Fibroblast of skin of scalp (primary cell): ENCODE data around the gene PYGB.
"Not testable (repeated sequence)": the region's sequence is repeated elsewhere in the genome, so short reads cannot be mapped to it uniquely, and the experiment has no call there.

Experiments used
- DNase-seq: peaks from one replicate; pipeline ENCODE4 v3.0.0-alpha.2; 2013

Gene PYGB

GRCh38 chr20:25230166-25230831, 17.6 kb upstream of the PYGB start:
- no peak for DNase-seq

DNA sequence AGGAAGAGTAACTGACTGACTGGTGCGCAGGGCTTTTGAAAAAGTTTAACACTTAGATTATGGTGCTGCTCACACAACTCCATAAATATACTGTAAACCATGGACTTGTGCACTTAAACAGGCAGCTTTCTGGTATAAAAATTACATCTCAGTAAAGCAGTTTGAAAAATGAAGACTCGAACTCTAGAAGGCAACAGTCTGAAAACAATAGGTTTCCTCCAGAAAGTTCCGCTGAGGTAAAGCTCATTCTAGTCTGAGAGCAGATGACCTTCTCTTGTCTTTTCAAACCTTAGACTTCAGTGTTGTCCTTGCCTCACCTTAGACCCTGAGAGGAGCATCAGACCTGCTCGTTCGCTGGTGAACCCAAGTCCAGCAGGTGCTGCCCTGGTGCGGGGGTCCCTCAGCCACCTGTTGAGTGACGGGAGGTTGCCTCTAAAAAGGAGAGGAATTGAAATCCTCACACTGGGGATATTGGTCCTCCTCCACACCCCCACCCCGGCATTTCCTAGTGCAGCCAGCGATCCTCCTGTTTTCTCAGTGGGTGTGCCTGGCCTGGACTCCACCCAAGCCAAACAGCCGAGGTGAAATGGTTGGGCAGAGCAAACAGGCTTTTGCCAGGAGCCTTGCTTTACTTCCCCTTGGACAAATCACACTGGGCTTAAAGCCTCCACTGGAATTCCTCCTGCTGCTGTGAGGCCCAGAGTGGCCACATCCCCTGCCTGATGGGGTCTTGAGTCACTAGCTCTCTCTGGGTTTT, 14.7 kb upstream of the PYGB start:
- DNase-seq, result peak; percentile 88

GRCh38 chr20:25234009-25234849, 13.7 kb upstream of the PYGB start:
- not testable (repeated sequence) for DNase-seq

- DNase-seq, result peak; percentile 22
These were observed 11.2 kb upstream of the PYGB start for GRCh38 chr20:25236450-25237304.

DNA sequence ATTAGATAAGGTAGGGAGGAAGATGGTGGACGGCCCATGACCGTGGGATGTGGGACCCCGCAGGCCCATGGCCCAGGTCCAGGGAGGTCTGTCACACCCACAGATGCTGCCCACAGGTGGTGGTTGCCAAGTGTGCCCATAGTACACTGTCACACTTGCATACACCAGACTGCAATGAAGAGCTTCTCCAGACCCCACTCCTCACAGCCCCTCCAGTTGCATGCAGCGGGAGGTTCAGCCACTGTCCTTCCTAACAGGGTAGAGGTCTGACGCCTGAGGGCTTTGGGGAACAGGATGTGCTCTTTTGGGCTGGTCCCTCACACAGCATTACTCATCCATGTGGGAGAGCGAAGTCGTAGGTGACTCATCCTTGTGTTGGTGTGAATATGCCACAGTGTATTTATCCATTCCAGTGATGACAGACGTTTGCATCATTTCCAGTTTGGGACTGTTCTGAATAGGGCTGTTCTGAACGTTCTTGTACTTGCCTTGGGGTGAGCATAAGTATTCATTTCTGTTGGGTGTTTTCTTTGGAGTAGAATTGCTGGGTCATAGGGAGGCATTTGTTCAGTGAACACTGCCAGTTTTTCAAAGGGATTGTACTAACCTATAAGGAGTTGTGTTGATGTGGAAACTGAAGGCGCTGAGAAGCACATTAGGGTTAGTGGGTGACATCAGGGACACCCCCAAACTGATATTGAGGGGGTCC, 10.1 kb upstream of the PYGB start:
- peak; percentile 100 for DNase-seq

DNA sequence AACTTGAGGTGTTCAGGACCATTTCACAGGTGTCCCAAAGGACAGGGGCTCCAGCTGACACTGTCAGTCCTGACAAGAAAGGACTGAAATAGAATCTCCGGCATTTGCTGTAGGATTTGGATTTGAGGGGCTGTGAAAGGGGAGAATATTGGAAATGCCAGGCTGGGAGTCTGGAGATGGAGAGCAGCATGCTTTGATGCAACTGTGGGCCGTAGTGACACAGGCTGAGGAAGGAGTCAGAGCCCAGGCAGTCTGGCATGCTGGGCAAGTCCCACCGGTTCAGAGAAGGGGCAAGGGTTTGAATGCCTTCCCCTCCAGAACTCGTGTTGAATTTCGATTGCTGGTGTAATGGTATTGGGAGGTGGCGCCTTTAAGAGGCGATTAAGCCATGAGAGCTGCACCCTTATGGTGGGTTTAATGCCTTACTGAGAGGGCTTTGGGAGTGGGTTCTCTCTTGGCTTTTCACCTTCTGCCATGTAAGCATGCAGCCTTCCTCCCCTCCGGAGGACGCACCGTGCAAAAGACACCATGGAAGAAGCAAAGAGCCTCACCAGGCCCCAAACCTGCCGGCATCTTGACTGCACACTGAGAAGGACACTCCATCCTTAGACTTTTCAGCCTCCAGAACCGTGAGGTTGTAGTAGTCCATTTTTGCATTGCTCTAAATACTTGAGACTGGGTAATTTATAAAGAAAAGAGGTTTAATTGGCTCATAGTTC, 9.4 kb upstream of the PYGB start:
- DNase-seq, result peak; percentile 77

- no peak for DNase-seq
These were observed 8.2 kb upstream of the PYGB start for GRCh38 chr20:25239387-25240370.

DNA sequence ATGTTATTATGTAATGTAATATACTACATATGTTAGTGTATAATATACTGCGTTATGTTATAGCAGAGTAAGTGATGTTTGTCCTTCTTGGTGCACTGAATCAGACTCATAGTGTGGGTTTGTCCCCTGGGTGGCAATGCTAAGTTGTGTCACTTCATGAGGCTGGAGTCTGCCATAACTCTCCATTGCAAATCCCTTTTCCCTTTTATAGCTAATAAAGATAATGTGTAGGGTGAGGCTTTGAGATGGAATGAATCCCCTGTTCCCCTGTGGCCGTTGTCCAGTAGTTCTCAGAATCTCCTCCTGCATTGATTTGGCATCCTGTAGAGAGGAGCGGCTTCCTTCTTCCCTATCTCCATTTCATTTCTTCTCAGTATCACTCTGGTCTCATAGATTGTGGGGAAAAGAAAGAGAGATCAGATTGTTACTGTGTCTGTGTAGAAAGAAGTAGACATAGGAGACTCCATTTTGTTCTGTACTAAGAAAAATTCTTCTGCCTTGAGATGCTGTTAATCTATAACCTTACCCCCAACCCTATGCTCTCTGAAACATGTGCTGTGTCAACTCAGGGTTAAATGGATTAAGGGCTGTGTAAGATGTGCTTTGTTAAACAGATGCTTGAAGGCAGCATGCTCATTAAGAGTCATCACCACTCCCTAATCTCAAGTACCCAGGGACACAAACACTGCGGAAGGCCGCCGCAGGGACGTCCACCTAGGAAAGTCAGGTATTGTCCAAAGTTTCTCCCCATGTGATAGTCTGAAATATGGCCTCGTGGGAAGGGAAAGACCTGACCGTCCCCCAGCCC, 6.8 kb upstream of the PYGB start:
- DNase-seq, result peak; percentile 29

GRCh38 chr20:25241659-25241955, 6.3 kb upstream of the PYGB start:
- DNase-seq, result not testable (repeated sequence)

- no peak for DNase-seq
These were observed 5.7 kb upstream of the PYGB start for GRCh38 chr20:25242231-25242630.

DNA sequence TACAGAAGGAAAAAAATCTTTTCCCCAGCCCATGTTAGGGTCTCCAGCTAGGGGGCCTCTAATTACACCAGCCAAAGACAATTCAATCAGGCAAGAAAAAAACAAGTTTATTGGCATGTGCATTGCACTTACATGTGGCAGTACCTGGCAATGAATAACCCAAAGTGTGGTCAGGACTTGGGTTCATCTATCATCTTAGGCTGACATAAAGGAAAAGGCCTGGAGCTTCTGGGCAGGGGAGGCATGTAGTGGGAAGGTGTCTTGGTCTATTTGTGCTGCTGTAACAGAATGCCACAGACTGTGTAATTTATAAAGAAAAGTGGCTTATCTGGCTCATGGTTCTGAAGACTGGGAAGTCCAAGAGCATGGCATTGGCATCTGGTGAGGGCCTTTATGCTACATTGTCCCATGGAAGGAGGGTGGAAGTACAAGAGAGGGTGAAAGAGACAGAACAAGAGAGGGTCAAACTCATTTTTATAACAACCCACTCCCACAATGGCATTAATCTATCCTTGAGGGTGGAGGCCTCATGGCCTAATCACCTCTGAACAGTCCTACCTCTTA, 4.4 kb upstream of the PYGB start:
- no peak for DNase-seq

- DNase-seq, result no peak
These were observed 2.9 kb upstream of the PYGB start for GRCh38 chr20:25244976-25245375.

DNA sequence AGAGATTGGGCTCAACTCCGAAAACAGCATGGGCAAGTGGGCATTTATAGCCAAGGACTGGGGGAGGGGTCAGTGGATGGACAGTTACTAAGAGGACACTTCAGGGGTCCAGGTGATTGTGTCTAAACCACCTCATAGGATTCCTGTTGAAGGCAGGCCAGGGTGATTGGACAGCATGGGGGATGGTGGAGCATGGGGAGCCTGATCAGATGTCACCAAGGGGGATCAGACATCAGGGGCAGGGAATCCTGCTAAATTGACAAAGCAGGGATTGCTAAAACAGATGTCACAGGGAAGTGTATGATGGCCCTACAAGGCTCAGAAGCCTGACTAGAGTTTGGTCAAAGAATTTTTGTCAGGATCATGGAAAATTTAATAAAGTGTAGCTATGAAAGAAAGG, 2.4 kb upstream of the PYGB start:
- no peak for DNase-seq

- no peak for DNase-seq
These were observed 1.5 kb upstream of the PYGB start for GRCh38 chr20:25246182-25246999.

DNA sequence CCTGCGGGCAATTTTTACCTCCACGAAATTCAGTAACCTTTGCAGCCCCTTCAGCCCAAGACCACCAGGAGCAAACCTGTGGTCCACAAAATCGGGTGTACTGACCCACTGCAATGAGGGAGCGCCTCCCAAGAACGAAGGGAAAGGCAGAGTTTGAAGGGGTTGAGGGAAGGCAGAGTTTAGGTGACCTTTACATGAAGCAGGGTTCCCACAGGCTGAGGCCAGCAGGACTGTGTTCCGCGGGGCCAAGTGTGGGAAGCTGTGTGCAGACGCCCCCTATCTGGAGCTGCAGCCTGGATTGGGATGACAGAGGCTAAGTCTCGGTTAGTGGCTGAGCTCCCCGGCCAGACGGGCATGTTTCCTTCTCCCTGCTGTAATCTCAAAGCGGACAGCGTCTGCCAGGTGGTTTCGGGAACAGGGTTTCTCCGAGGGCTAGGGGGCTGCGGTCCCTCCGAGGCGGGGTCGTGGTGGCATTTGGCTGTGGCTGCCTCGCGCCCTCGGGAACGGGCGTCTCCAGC, 826 bp upstream of the PYGB start:
- DNase-seq, result peak; percentile 75

DNA sequence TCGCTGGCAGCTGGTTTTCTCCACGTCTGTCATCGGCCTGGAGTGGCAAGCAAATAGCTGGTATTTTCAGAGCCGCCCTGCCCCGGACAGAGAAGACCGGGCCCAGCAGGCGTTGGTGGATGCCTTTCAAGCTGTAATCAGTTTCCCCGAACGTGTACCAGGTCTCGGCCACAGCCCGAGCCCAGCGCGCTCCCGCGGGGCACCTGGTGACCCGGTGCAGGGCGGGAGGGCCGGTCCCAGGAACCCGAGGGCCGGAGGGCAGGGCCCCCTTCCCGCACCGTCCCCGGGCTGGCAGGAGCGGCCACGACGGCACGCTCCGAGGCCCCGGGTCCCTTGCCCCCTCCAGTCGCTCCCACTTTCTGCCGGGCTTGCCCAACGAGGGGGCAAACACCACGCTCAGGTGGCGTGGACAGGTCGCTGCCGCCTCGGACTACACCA, 348 bp upstream of the PYGB start:
- DNase-seq, result no peak

DNA sequence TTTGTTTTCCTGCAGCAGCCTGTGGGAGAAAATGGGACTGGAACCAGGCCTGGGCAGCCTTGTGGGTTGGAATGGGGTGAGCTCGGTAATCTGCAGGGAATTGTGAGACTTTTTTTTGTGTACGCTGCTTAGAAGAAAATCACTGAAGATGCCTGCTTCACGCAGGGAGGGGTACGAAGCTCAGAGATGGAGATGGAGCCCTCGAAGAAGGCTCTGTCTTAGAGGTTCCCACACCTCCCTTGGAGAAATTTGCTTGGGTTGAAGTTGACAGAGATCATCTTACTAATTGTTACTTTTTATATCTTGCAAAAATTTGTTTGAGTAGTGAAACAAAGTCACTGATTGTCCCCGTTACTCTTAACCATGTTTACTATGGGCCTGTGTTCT, 894 bp downstream of the PYGB start:
- no peak for DNase-seq
